Left kidney (tissue), 2 donors: ENCODE results near the gene ADARB2. TPM values are rescaled to one million over a fixed set of nuclear protein-coding genes. Genes with fewer than 3 reads are reported as not detected.
A peak's percentile ranks its signal among the peaks of the same experiment; 100 is the strongest.

Experiments used
- DNase-seq: peaks from one replicate; pipeline ENCODE4 v3.0.0-alpha.2; 2013
- polyA plus RNA-seq: library from polyadenylated mRNA; unstranded; fragments of 120-200 nt; gene quantifications from one replicate; pipeline ENCODE4 v1.2.1, GENCODE V29; 2013; ENCODE audit not compliant: insufficient read length

ADARB2 gene
- polyA plus RNA-seq, 1 donor: 0.88 TPM

- DNase-seq: no peak
These were observed 74.1 kb downstream of the ADARB2 start for GRCh38 chr10:1663226-1663625.

- DNase-seq: no peak
These were observed 74.8 kb downstream of the ADARB2 start for GRCh38 chr10:1662438-1663025.

GRCh38 chr10:1661859-1662437 is 75.4 kb downstream of the ADARB2 start:
- no peak for DNase-seq

GRCh38 chr10:1661416-1661815 is 75.9 kb downstream of the ADARB2 start:
- DNase-seq: no peak

- no peak for DNase-seq
These were observed 76.5 kb downstream of the ADARB2 start for GRCh38 chr10:1660815-1661214.

- no peak for DNase-seq
These were observed 76.9 kb downstream of the ADARB2 start for GRCh38 chr10:1660386-1660785.

- no peak for DNase-seq
These were observed 78.0 kb downstream of the ADARB2 start for GRCh38 chr10:1659221-1659791.

GRCh38 chr10:1658658-1659057 is 78.7 kb downstream of the ADARB2 start:
- no peak for DNase-seq

- no peak for DNase-seq
These were observed 79.8 kb downstream of the ADARB2 start for GRCh38 chr10:1657479-1657878.

- DNase-seq: no peak
These were observed 82.0 kb downstream of the ADARB2 start for GRCh38 chr10:1655367-1655766.

GRCh38 chr10:1654811-1655356 is 82.4 kb downstream of the ADARB2 start:
- no peak for DNase-seq

GRCh38 chr10:1654247-1654646 is 83.1 kb downstream of the ADARB2 start:
- no peak for DNase-seq

GRCh38 chr10:1653321-1653720 is 84.0 kb downstream of the ADARB2 start:
- DNase-seq: no peak

GRCh38 chr10:1652151-1652550 is 85.2 kb downstream of the ADARB2 start:
- DNase-seq: no peak

GRCh38 chr10:1651270-1651966 is 85.9 kb downstream of the ADARB2 start:
- DNase-seq: no peak

GRCh38 chr10:1650542-1651269 is 86.6 kb downstream of the ADARB2 start:
- no peak for DNase-seq

- DNase-seq: no peak
These were observed 88.7 kb downstream of the ADARB2 start for GRCh38 chr10:1648648-1649047.

GRCh38 chr10:1646332-1646731 is 91.0 kb downstream of the ADARB2 start:
- DNase-seq: no peak

GRCh38 chr10:1645896-1646295 is 91.4 kb downstream of the ADARB2 start:
- no peak for DNase-seq

- no peak for DNase-seq
These were observed 93.1 kb downstream of the ADARB2 start for GRCh38 chr10:1644191-1644711.

GRCh38 chr10:1643908-1644179 is 93.5 kb downstream of the ADARB2 start:
- no peak for DNase-seq

- DNase-seq: peak; percentile 74
These were observed 94.0 kb downstream of the ADARB2 start for GRCh38 chr10:1643161-1643907.
